Retinal pigment epithelial cell (primary cell): ENCODE measurements around the gene PPP2R2C.

ENCODE experiments used
- DNase-seq: peaks from one replicate; pipeline ENCODE4 v3.0.0-alpha.2; 2010; ENCODE audit warnings: low read depth
- H3K4me3 ChIP-seq: 2 replicates; pipeline ENCODE4 v1.5.1; 2011; ENCODE audit warnings: mild to moderate bottlenecking, low read length, control low read depth, moderate library complexity
- CTCF ChIP-seq: conservative IDR thresholded peaks from 2 replicates; pipeline ENCODE4 v1.5.1; 2011; ENCODE audit warnings: low read depth, low read length, control low read depth, inconsistent platforms

Gene PPP2R2C

GRCh38 chr4:6352031-6352692 is 120.3 kb downstream of the PPP2R2C start:
- TF ChIP-seq CTCF, result no peak
- no peak for DNase-seq
- H3K4me3 ChIP-seq, result no peak overlapping the region

DNA sequence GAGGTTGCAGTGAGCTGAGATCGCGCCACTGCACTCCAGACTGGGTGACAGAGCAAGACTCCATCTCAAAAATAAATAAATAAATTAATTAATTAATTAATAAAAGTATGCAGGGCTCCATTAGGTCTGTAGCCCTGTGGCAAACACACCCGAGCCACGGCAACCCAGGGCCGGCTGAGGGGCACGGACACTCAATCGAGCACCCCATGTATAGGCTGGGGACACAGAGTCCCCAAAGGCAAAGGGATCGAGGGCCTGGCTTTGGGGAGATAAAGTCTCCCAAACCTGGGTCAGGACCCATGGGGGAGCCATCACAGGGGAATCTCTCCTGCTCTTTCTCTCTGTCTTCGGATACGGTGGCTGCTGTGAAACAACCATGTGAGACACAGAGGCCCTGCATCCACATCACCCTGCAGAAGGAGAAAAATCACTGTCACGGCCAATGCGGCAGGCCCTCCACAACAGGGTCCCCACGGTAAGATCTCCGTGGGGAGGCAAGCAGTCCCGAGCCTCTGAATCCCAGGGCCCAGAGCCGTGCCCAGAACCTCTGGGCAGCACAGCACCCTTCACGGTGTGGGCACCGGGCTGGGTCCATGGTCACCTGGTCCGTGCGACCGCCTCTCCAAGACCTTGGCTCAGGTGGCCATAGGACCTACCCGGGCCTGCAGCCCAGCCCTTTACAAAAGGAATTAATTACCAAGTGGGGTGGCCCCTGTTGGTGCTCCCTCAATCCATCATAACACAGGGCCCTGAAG is 121.0 kb downstream of the PPP2R2C start:
- no peak overlapping the region for H3K4me3 ChIP-seq
- TF ChIP-seq CTCF, result no peak
- DNase-seq, result no peak

- DNase-seq, result no peak
- no peak for TF ChIP-seq CTCF
- H3K4me3 ChIP-seq, result no peak overlapping the region
Measured at GRCh38 chr4:6350646-6351045, 121.8 kb downstream of the PPP2R2C start.

- no peak for DNase-seq
- H3K4me3 ChIP-seq, result no peak overlapping the region
- no peak for TF ChIP-seq CTCF
Measured at GRCh38 chr4:6349896-6350603, 122.4 kb downstream of the PPP2R2C start.

DNA sequence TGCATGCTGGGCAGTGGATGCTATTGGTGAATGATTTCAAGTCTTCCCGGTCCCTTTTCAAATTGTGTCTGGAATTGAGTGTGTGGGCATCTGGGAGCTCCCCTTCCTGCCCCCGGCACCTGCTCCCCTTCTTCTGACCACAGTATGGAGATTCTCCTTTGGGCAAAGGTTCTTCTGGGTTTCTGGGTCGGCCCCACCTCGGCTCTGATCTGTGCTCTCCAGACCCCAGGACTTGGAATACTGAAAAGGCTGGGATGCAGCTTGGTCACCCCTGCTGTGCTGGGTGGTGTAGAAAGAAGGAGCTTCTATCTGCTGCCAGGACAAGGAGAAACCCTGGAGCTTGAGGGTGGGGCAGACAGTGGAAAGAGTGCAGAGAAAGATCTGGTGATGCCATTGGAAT is 124.0 kb downstream of the PPP2R2C start:
- no peak for DNase-seq
- no peak for TF ChIP-seq CTCF
- H3K4me3 ChIP-seq, result no peak overlapping the region

- H3K4me3 ChIP-seq, result no peak overlapping the region
- no peak for TF ChIP-seq CTCF
Measured at GRCh38 chr4:6347511-6348045, 124.8 kb downstream of the PPP2R2C start.

More at GRCh38 chr4:6347511-6348045, 124.8 kb downstream of the PPP2R2C start:
- DNase-seq, result no peak
